ENCODE measurements around the gene NKX2-4. TPM values are rescaled to one million over a fixed set of nuclear protein-coding genes. Genes with fewer than 3 reads are reported as not detected.

The NKX2-4 gene
- polyA plus RNA-seq, 3 donors, result not detected

GRCh38 chr20:21361266-21361665, 36.1 kb downstream of the NKX2-4 start:
- intact Hi-C loops (cut with micrococcal nuclease), result no loop called here
- H3K79me2 ChIP-seq (ENCODE audit: insufficient read depth, low read length), result no peaks in the 10 kb centered on the region
- no peak overlapping the region for H3K4me2 ChIP-seq (replicated peaks; ENCODE audit: extremely low read depth, low read length, poor library complexity, severe bottlenecking)
- peaks cover 43% of the 10 kb centered on the region for H4K20me1 ChIP-seq (ENCODE audit: insufficient read depth, low read length)
- H3K9ac ChIP-seq (ENCODE audit: insufficient read depth, low read length, poor library complexity, severe bottlenecking), result peak overlapping the region; percentile 0
- no peaks in the 10 kb centered on the region for H3K9me3 Mint-ChIP-seq
- H3K36me3 Mint-ChIP-seq, result peaks cover 61 to 82% of the 10 kb centered on the region in 2 donors
- H3K4me1 ChIP-seq (ENCODE audit: control insufficient read depth in 1 of 2, insufficient read depth in 2 of 2, low read length in 2 of 2), result peaks cover 9 to 19% of the 10 kb centered on the region in 2 donors
- H2AFZ ChIP-seq (ENCODE audit: insufficient read depth, low read depth, low read length, poor library complexity, severe bottlenecking), result no peak overlapping the region
- H3K9me3 ChIP-seq (replicated peaks in 1 of 2; ENCODE audit: control insufficient read depth in 1 of 2, insufficient read depth in 1 of 2, low read length in 2 of 2), result no peaks in the 10 kb centered on the region
- peaks cover 69 to 87% of the 10 kb centered on the region in 2 donors for H3K36me3 ChIP-seq (replicated peaks in 1 of 2; ENCODE audit: control insufficient read depth in 1 of 2, insufficient read depth in 2 of 2, low read length in 2 of 2)
- DNase-seq, result peak; percentile 10 to 32 (median 21)
- H3K27me3 ChIP-seq (ENCODE audit: control insufficient read depth in 2 of 2, insufficient read depth in 2 of 2, low read length in 2 of 2), result no peaks in the 10 kb centered on the region
- no peak overlapping the region for H3K4me3 Mint-ChIP-seq
- H3K27ac ChIP-seq (ENCODE audit: low read depth in 1 of 2, low read length in 2 of 2), result peak overlapping the region in 1 of 2 donors; percentile 58
- H3K27me3 Mint-ChIP-seq (ENCODE audit: low read depth in 3 of 3), result peaks cover 0 to 2% (median 0%) of the 10 kb centered on the region in 3 donors
- WGBS (ENCODE audit: insufficient coverage), result no CpG with 5 or more reads among the region's 2 CpGs
- no peak for TF ChIP-seq CTCF (IDR thresholded peaks at IDR 0.05)
- H3K4me3 ChIP-seq (replicated peaks in 1 of 3; ENCODE audit: low read depth in 2 of 3, low read length in 3 of 3), result peak overlapping the region in 1 of 3 experiments; percentile 2
- H3K27ac Mint-ChIP-seq, result peak overlapping the region in 6 of 7 donors; percentile 50 to 71 (median 58)
- H3K4me1 Mint-ChIP-seq, result peaks cover 22% of the 10 kb centered on the region

GRCh38 chr20:21360705-21361104, 36.6 kb downstream of the NKX2-4 start:
- H3K27ac ChIP-seq (ENCODE audit: low read depth in 1 of 2, low read length in 2 of 2), result peak overlapping the region in 1 of 2 donors; percentile 58
- H3K27ac Mint-ChIP-seq, result peak overlapping the region in 5 of 7 donors; percentile 2 to 74 (median 61)
- H3K36me3 ChIP-seq (replicated peaks in 1 of 2; ENCODE audit: control insufficient read depth in 1 of 2, insufficient read depth in 2 of 2, low read length in 2 of 2), result peaks cover 73 to 90% of the 10 kb centered on the region in 2 donors
- WGBS (ENCODE audit: insufficient coverage), result no CpG with 5 or more reads among the region's 1 CpG
- H3K27me3 Mint-ChIP-seq (ENCODE audit: low read depth in 3 of 3), result peaks cover 0 to 2% (median 0%) of the 10 kb centered on the region in 3 donors
- peak overlapping the region; percentile 0 for H3K9ac ChIP-seq (ENCODE audit: insufficient read depth, low read length, poor library complexity, severe bottlenecking)
- peaks cover 65 to 85% of the 10 kb centered on the region in 2 donors for H3K36me3 Mint-ChIP-seq
- no peak overlapping the region for H3K4me2 ChIP-seq (replicated peaks; ENCODE audit: extremely low read depth, low read length, poor library complexity, severe bottlenecking)
- no peaks in the 10 kb centered on the region for H3K9me3 ChIP-seq (replicated peaks in 1 of 2; ENCODE audit: control insufficient read depth in 1 of 2, insufficient read depth in 1 of 2, low read length in 2 of 2)
- no peak for TF ChIP-seq CTCF (IDR thresholded peaks at IDR 0.05)
- H3K79me2 ChIP-seq (ENCODE audit: insufficient read depth, low read length), result no peaks in the 10 kb centered on the region
- no peak overlapping the region for H3K4me3 Mint-ChIP-seq
- DNase-seq, result no peak
- H3K4me3 ChIP-seq (replicated peaks in 1 of 3; ENCODE audit: low read depth in 2 of 3, low read length in 3 of 3), result no peak overlapping the region
- H3K4me1 ChIP-seq (ENCODE audit: control insufficient read depth in 1 of 2, insufficient read depth in 2 of 2, low read length in 2 of 2), result peaks cover 9 to 19% of the 10 kb centered on the region in 2 donors
- H3K9me3 Mint-ChIP-seq, result no peaks in the 10 kb centered on the region
- intact Hi-C loops (cut with micrococcal nuclease), result no loop called here
- H4K20me1 ChIP-seq (ENCODE audit: insufficient read depth, low read length), result peaks cover 42% of the 10 kb centered on the region
- peaks cover 22% of the 10 kb centered on the region for H3K4me1 Mint-ChIP-seq
- no peak overlapping the region for H2AFZ ChIP-seq (ENCODE audit: insufficient read depth, low read depth, low read length, poor library complexity, severe bottlenecking)
- H3K27me3 ChIP-seq (ENCODE audit: control insufficient read depth in 2 of 2, insufficient read depth in 2 of 2, low read length in 2 of 2), result no peaks in the 10 kb centered on the region

Data from CD14-positive monocyte (primary cell).